Measurements from ENCODE around the gene PDCD10.

Gene PDCD10

GRCh38 chr3:167671878-167672427, 62.7 kb downstream of the PDCD10 start:
- DNase-seq (ENCODE audit: low read depth): no peak
- TF ChIP-seq POLR2A (IDR thresholded peaks at IDR 0.05; ENCODE audit: extremely low read depth, insufficient read length): no peak
- TF ChIP-seq, protein P1, sequence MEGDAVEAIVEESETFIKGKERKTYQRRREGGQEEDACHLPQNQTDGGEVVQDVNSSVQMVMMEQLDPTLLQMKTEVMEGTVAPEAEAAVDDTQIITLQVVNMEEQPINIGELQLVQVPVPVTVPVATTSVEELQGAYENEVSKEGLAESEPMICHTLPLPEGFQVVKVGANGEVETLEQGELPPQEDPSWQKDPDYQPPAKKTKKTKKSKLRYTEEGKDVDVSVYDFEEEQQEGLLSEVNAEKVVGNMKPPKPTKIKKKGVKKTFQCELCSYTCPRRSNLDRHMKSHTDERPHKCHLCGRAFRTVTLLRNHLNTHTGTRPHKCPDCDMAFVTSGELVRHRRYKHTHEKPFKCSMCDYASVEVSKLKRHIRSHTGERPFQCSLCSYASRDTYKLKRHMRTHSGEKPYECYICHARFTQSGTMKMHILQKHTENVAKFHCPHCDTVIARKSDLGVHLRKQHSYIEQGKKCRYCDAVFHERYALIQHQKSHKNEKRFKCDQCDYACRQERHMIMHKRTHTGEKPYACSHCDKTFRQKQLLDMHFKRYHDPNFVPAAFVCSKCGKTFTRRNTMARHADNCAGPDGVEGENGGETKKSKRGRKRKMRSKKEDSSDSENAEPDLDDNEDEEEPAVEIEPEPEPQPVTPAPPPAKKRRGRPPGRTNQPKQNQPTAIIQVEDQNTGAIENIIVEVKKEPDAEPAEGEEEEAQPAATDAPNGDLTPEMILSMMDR (IDR thresholded peaks at IDR 0.05; ENCODE audit: low read depth, low read length): no peak
- TF ChIP-seq MAX (IDR thresholded peaks at IDR 0.05; ENCODE audit: low read depth, low read length): no peak
- no peak for TF ChIP-seq MYC (IDR thresholded peaks at IDR 0.05; ENCODE audit: low read depth, low read length)
- H3K4me3 ChIP-seq (ENCODE audit: low read depth, low read length): no peak overlapping the region

DNA sequence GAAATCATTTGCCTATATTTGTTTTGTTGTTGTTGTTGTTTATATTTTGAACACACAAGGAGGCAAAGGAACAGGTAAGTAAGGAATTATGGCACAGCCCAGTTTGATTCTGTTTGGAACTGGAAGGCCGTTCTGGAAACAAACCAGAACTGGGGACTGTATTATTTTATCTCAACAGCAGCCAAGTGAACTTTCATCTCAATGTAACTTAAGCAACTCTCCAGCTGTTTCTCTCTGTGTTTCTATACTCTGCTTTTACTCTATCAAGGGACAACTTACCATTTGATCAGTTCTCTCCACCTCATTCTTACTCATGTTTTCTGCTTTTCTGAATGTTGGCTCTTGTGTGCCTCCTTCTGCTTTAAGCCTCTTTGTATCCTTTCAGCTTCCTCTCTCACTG, 65.0 kb downstream of the PDCD10 start:
- no peak for DNase-seq (ENCODE audit: low read depth)
- no peak overlapping the region for H3K4me3 ChIP-seq (ENCODE audit: low read depth, low read length)
- TF ChIP-seq MYC (IDR thresholded peaks at IDR 0.05; ENCODE audit: low read depth, low read length) (no peak), MAX (IDR thresholded peaks at IDR 0.05; ENCODE audit: low read depth, low read length) (no peak), POLR2A (IDR thresholded peaks at IDR 0.05; ENCODE audit: extremely low read depth, insufficient read length) (no peak)
- TF ChIP-seq, protein P1 (IDR thresholded peaks at IDR 0.05; ENCODE audit: low read depth, low read length): no peak

- DNase-seq (ENCODE audit: low read depth): no peak
- TF ChIP-seq MYC (IDR thresholded peaks at IDR 0.05; ENCODE audit: low read depth, low read length) (no peak), MAX (IDR thresholded peaks at IDR 0.05; ENCODE audit: low read depth, low read length) (no peak), POLR2A (IDR thresholded peaks at IDR 0.05; ENCODE audit: extremely low read depth, insufficient read length) (no peak)
- TF ChIP-seq, protein P1 (IDR thresholded peaks at IDR 0.05; ENCODE audit: low read depth, low read length): no peak
- no peak overlapping the region for H3K4me3 ChIP-seq (ENCODE audit: low read depth, low read length)
Observed at GRCh38 chr3:167668651-167669050, 66.0 kb downstream of the PDCD10 start.

- H3K4me3 ChIP-seq (ENCODE audit: low read depth, low read length): no peak overlapping the region
- no peak for TF ChIP-seq MAX (IDR thresholded peaks at IDR 0.05; ENCODE audit: low read depth, low read length)
- TF ChIP-seq, protein P1 (IDR thresholded peaks at IDR 0.05; ENCODE audit: low read depth, low read length): no peak
- TF ChIP-seq MYC (IDR thresholded peaks at IDR 0.05; ENCODE audit: low read depth, low read length): no peak
- no peak for TF ChIP-seq POLR2A (IDR thresholded peaks at IDR 0.05; ENCODE audit: extremely low read depth, insufficient read length)
- no peak for DNase-seq (ENCODE audit: low read depth)
Observed at GRCh38 chr3:167666563-167666962, 68.1 kb downstream of the PDCD10 start.

DNA sequence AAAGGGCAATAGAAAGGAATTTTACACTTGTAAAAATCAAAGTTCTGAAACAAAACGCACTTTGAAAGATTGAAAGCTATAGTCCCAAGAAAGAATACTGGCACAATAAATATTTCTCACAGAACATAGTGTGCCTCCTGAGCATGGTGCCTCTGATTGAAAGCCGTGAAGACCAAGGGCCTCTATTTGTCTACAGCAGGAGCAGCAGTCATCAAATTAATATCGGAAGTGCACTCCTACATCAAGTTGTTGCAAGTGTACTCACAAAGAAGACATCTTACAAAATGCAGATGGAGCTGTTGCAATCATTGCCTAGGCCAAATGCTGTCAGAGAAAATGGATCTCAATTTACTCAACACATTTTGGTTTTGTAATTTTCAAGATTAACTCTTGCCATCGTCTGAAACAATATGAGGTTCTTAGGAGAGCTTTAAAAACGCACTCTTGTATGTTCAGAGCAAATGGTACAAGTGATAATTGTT, 71.7 kb downstream of the PDCD10 start:
- TF ChIP-seq, protein P1 (IDR thresholded peaks at IDR 0.05; ENCODE audit: low read depth, low read length): no peak
- no peak for TF ChIP-seq MYC (IDR thresholded peaks at IDR 0.05; ENCODE audit: low read depth, low read length)
- TF ChIP-seq MAX (IDR thresholded peaks at IDR 0.05; ENCODE audit: low read depth, low read length): no peak
- no peak for TF ChIP-seq POLR2A (IDR thresholded peaks at IDR 0.05; ENCODE audit: extremely low read depth, insufficient read length)
- H3K4me3 ChIP-seq (ENCODE audit: low read depth, low read length): no peak overlapping the region
- peak; percentile 45 for DNase-seq (ENCODE audit: low read depth)

All from NB4 (cell line).